Measurements from ENCODE around the gene TEX52. TPM values are rescaled to one million over a fixed set of nuclear protein-coding genes. Genes with fewer than 3 reads are reported as not detected.

TEX52 gene
- total and polyA plus RNA-seq, 4 donors, result not detected

DNA sequence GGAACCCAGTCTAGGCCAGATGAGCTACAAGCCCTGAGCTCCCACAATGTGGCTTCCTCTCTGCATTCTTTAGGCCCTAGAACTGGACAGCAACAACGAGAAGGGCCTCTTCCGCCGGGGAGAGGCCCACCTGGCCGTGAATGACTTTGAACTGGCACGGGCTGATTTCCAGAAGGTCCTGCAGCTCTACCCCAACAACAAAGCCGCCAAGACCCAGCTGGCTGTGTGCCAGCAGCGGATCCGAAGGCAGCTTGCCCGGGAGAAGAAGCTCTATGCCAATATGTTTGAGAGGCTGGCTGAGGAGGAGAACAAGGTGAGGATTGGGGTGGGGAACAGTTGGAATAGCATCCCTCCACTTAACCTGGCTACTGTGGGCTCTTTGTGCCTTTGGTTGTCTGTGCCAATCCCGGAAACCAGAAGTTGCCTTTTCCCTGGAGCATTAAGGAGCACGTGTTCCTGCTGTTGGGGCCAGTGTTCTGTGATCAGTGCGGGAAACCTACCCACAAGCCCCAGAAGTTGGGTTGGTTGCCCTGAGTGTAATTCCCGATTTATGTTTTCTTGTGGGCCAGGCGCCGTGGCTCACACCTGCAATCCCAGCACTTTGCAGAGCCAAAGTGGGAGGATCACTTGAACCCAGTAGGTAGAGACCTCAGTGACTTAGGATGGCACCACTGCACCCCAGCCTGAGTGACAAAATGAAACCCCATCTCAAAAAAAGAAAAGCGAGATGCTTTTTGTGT, 55.6 kb downstream of the TEX52 start:
- WGBS, 2 donors, result 74 to 81% methylated on average over 16 of the region's 16 CpGs
- ATAC-seq (ENCODE audit: insufficient read depth, low FRiP score) (no peak), DNase-seq (no peak)
- TF ChIP-seq, protein P1, sequence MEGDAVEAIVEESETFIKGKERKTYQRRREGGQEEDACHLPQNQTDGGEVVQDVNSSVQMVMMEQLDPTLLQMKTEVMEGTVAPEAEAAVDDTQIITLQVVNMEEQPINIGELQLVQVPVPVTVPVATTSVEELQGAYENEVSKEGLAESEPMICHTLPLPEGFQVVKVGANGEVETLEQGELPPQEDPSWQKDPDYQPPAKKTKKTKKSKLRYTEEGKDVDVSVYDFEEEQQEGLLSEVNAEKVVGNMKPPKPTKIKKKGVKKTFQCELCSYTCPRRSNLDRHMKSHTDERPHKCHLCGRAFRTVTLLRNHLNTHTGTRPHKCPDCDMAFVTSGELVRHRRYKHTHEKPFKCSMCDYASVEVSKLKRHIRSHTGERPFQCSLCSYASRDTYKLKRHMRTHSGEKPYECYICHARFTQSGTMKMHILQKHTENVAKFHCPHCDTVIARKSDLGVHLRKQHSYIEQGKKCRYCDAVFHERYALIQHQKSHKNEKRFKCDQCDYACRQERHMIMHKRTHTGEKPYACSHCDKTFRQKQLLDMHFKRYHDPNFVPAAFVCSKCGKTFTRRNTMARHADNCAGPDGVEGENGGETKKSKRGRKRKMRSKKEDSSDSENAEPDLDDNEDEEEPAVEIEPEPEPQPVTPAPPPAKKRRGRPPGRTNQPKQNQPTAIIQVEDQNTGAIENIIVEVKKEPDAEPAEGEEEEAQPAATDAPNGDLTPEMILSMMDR (IDR thresholded peaks at IDR 0.05; ENCODE audit: control extremely low read depth, extremely low read depth), result no peak
- Histone ChIP-seq H3K4me1 (ENCODE audit: control insufficient read depth in 5 of 5, insufficient read depth in 5 of 5, low read length in 5 of 5) (peaks cover 0 to 16% (median 10%) of the 10 kb centered on the region in 5 donors), H3K36me3 (ENCODE audit: control insufficient read depth in 4 of 4, insufficient read depth in 4 of 4, low read length in 4 of 4) (peaks cover 38 to 63% (median 55%) of the 10 kb centered on the region in 4 donors), H3K4me3 (no peak overlapping the region), H3K9ac (ENCODE audit: insufficient read depth in 1 of 2, low read length in 2 of 2) (no peak overlapping the region), H3K27me3 (ENCODE audit: control insufficient read depth in 3 of 3, insufficient read depth in 3 of 3, low read length in 2 of 3) (no peaks in the 10 kb centered on the region), H3K9me3 (ENCODE audit: control insufficient read depth in 4 of 4, insufficient read depth in 3 of 4, low read length in 3 of 4) (no peaks in the 10 kb centered on the region), H3K27ac (ENCODE audit: low read depth in 1 of 2, low read length in 1 of 2) (no peak overlapping the region)

DNA sequence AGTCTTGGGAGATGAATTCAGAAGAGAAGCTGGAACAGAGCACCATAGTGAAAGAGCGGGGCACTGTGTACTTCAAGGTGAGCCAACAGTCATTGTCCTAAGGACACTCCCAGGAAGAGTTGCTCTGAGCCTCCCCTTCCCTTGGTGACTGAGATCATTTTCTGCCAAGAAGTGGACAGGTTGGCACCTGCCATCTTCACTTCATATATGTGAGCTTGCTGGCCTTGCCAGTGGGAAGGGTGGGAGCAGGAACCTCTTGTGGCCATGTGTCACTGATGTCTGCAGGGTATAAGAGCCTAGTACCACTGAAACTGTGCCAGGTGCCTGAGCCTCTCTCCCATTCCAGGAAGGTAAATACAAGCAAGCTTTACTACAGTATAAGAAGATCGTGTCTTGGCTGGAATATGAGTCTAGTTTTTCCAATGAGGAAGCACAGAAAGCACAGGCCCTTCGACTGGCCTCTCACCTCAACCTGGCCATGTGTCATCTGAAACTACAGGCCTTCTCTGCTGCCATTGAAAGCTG, 56.7 kb downstream of the TEX52 start:
- H3K4me3 ChIP-seq, result no peak overlapping the region
- no peak overlapping the region for H3K9ac ChIP-seq (ENCODE audit: insufficient read depth in 1 of 2, low read length in 2 of 2)
- H3K36me3 ChIP-seq (ENCODE audit: control insufficient read depth in 4 of 4, insufficient read depth in 4 of 4, low read length in 4 of 4), result peaks cover 38 to 63% (median 51%) of the 10 kb centered on the region in 4 donors
- H3K27ac ChIP-seq (ENCODE audit: low read depth in 1 of 2, low read length in 1 of 2), result no peak overlapping the region
- H3K4me1 ChIP-seq (ENCODE audit: control insufficient read depth in 5 of 5, insufficient read depth in 5 of 5, low read length in 5 of 5), result peaks cover 0 to 19% (median 9%) of the 10 kb centered on the region in 5 donors
- 85 to 89% methylated on average over 3 of the region's 3 CpGs for WGBS, 2 donors
- ATAC-seq (ENCODE audit: insufficient read depth, low FRiP score) (no peak), DNase-seq (no peak)
- no peaks in the 10 kb centered on the region for H3K9me3 ChIP-seq (ENCODE audit: control insufficient read depth in 4 of 4, insufficient read depth in 3 of 4, low read length in 3 of 4)
- no peaks in the 10 kb centered on the region for H3K27me3 ChIP-seq (ENCODE audit: control insufficient read depth in 3 of 3, insufficient read depth in 3 of 3, low read length in 2 of 3)
- TF ChIP-seq, protein P1 (IDR thresholded peaks at IDR 0.05; ENCODE audit: control extremely low read depth, extremely low read depth), result no peak

Other genes starting within 250 kb of the TEX52 start
- gene FKBP4, start 62.1 kb downstream of the TEX52 start, total RNA-seq, result 10 to 100 TPM; 52.3 to 69.8 TPM
- gene FKBP4, start 62.1 kb downstream of the TEX52 start, polyA plus RNA-seq, result 10 to 100 TPM; 26.7 to 34.9 TPM
- gene ITFG2, start 44.4 kb downstream of the TEX52 start, total RNA-seq, result 10 to 100 TPM; 39.3 to 43.0 TPM
- 10 to 100 TPM; 22.6 to 26.0 TPM for gene ITFG2, start 44.4 kb downstream of the TEX52 start, polyA plus RNA-seq
- gene NRIP2, start 22.0 kb downstream of the TEX52 start, total RNA-seq, result 1 to 10 TPM in 1 of 2 donors, under 1 TPM in 1; 0.89 to 1.1 TPM
- under 1 TPM; 0.10 to 0.57 TPM for gene NRIP2, start 22.0 kb downstream of the TEX52 start, polyA plus RNA-seq
- gene FOXM1, start 20.1 kb upstream of the TEX52 start, total RNA-seq, result 1 to 10 TPM; 3.3 to 4.0 TPM
- gene FOXM1, start 20.1 kb upstream of the TEX52 start, polyA plus RNA-seq, result 1 to 10 TPM; 1.6 to 3.1 TPM
- gene RHNO1, start 20.2 kb upstream of the TEX52 start, total RNA-seq, result 10 to 100 TPM; 14.2 to 16.3 TPM
- gene RHNO1, start 20.2 kb upstream of the TEX52 start, polyA plus RNA-seq, result 10 to 100 TPM; 11.0 to 19.0 TPM
- gene TULP3, start 33.9 kb upstream of the TEX52 start, total RNA-seq, result 10 to 100 TPM; 16.4 to 30.7 TPM
- gene TULP3, start 33.9 kb upstream of the TEX52 start, polyA plus RNA-seq, result 1 to 10 TPM; 7.4 to 9.9 TPM
- gene TEAD4, start 102.4 kb upstream of the TEX52 start, total RNA-seq, result 10 to 100 TPM in 1 of 2 donors, 1 to 10 TPM in 1; 7.1 to 36.3 TPM
- gene TEAD4, start 102.4 kb upstream of the TEX52 start, polyA plus RNA-seq, result 10 to 100 TPM; 24.0 to 33.7 TPM
- 10 to 100 TPM; 40.1 to 72.3 TPM for gene TSPAN9, start 220.3 kb upstream of the TEX52 start, total RNA-seq
- gene TSPAN9, start 220.3 kb upstream of the TEX52 start, polyA plus RNA-seq, result 10 to 100 TPM; 23.0 to 27.7 TPM

Data from lung (tissue), 12 donors.